ENCODE data around the gene TSHZ1.
"Not testable (repeated sequence)": the region's sequence is repeated elsewhere in the genome, so short reads cannot be mapped to it uniquely, and the experiment has no call there.

Gene TSHZ1

DNA sequence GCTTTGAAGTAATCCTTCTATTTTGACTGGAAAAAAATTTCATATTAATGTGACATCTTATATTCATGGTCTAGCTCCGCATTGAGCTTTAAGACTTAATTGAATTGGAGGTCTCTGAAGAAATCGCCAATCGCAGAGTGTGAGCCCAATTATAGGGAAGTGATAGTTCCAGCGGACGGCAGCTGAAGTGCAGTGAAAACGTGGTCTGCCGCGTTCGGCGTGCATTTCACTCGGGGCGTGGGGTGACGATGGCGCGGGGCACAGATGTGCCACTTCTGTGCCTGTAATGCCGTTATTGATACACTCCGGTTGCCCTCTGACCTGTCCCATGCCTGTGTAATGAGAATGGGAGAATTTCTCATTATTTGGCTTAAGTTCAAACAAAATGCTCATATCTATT lies 106.7 kb downstream of the TSHZ1 start:
- no peak for DNase-seq

DNA sequence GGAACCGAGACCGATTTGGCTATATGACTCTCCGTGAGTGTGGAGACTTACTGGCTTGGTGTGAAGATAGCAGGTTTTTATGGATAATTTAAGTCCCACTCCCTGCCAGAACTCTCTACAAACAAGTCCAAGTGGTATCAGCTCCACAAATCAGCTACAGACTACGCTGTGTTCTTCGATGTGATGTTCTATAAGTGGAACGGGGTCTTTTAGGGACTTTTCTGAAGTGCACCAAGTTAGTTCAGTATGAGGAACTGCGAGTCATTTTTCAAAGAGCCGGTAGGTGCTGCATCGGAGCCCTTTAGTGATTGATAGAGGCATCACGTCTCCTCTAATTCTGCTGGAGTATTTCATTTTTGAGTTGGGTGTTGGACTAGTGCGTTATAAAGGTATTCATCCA lies 107.1 kb downstream of the TSHZ1 start:
- no peak for DNase-seq

DNA sequence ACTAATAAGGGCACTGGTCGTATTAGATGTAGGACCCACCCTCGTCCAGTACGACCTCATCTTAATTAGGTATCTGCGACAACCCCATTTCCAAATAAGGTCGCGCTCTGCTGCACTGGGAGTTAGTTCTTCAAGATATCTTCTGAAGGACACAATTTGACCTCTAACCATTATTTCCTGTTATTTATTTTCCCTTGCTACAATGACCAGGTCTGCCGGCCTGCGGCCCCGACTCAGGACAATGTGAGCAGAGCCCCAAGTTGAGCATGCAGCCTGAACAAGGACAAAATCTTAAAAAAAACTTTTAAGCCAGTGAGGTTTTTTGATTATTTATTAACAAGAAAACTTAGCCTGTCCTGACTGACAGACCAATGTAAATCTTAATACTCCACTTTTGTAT lies 109.3 kb downstream of the TSHZ1 start:
- DNase-seq, result no peak

DNA sequence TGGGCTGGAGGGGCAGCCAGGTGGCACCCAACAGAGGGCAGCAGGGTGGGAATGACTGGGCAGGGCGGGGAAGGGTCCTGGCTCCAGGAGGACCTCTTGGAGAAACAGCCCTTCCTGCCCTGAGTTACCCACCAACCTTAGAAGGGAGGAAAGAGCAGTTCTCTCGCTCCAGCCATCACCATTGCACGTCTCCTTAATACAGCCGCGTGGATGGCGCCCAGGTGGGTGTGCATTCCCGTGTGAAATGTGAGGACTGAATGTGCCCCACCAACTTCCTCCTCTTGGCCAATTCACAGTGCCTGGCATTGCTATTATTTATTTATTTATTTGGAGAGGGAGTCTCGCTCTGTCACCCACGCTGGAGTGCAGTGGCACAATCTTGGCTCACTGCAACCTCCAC lies 109.9 kb downstream of the TSHZ1 start:
- no peak for DNase-seq

DNA sequence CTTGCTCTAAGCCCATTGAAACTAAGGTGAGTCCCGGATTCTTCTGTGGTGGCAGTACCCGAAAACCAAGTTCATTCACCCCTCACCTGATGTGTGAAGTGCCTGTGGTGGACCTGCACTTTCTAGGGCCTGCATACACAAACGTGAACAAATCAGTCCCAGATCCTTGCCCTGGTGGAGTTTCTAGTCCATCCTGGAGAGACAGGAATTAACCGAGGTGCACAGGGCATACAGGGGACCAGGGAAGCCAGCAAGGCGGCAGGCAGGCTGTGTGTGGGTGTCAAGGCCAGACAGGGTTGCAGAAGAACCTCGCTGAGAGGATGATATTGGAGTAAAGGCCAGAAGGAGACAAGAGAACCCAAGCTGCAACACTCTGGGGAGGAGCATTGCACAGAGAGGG lies 110.8 kb downstream of the TSHZ1 start:
- DNase-seq, result no peak

DNA sequence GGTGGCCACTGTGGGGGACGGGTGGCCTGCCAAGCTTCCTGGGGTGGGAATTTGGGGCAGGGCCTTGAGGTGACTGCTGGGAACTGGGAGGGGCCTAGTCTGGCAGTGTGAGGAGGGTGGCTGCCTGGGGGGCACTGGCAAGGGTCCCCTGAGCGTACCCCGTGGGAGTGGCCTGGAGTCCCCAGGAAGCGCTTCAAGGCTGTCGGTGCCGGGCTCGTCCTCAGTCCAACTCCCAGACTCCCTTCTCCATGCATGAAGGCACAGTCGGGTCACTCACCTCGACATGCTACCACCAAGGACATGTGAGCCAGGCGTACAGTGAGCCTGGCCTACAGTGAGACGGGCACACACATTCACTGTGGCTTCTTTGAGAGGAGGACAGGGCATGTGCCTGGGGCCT lies 111.6 kb downstream of the TSHZ1 start:
- DNase-seq, result no peak

DNA sequence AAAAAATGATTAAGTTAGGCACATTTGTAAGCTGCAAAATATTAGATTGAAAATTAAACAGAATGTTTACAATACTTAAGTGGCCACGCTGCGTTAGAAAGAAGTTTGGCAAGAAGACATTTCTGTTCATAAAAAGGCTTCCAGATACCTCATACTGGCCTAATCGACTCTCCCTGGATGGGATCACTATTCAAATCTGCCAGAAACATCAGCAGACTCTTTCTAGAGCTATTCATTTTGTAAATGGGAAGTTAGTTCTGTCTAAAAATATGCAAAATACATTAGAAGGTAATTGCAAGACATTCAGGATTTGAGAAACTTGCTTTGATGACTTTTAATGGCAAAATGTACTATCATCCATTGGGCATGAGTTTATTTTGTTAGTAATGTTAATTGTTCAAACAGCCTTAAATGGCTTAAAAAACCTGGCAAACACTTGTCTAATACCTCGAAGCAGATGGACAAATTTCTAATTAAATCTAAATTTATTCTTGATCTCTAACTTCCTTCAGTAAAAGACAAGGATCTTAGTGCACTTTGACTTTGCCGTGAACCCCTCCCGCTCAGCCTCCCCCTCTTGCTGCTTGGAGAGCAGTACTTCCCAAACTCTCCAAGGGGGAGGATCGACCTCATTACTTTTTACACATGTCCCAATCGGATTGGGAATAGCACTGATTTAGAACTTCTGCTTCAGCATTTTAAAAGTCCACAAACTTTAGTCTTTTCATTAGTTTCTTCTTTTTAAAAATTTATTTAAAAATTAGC lies 113.4 kb downstream of the TSHZ1 start:
- DNase-seq, result no peak

DNA sequence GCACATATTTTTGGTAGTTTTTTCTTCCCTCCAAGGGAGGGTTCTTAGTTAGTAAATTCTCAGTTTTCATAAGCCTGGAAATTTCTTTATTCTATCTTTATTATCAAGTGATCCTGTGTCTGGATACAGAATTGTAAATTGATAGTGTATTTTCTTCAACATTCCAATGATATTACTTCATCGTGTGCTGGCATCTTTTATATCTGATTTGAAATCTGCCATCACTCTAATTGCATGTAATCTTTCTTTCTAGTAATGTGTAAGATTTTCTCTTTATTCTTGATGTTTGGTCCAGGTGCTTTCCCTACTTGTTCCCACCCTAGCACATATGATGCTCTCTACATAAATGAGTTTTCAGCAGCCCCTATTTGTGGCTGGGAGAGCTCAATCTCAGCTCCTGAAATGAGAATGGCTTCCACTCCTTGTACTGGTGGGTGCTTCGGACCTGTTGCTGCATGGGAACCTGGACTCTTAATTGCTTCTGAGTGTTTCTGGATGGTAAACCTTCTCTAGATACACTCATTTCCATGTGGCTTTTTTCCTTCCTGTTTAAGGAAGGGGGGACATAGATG lies 114.2 kb downstream of the TSHZ1 start:
- no peak for DNase-seq

DNA sequence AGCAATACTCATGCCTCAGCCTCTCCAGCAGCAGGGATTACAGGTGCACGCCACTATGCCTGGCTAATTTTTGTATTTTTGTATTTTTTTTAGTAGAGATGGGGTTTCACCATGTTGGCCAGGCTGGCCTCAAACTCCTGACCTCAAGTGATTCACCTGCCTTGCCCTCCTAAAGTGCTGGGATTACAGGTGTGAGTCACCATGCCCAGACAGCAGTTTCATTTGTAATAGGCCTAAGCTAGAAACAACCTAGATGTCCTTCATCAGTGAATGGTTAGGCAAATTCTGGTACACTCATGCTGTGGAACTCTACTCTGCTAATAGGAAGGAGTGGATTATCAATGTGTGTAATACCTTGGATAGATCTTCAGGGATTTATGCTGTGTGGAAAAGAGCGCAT lies 119.2 kb downstream of the TSHZ1 start:
- not testable (repeated sequence) for DNase-seq

DNA sequence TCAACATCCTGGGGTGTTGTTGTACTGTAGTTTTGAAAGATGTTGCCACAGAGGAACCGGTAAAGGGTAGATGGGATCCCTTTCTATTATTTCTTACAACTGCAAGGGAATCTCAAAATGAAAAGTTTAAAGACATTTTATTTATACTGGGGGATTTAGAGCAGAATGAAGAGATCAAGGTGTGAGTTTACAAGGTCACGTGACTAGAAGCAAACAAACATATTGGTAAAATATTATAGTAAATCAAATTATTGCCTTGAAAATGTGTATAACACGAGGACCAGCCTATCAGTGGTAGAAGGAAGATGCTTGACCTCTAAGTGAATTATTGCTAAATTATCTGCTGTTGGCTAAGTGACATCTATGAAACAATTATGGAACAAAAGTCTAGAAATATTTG lies 119.7 kb downstream of the TSHZ1 start:
- no peak for DNase-seq

DNA sequence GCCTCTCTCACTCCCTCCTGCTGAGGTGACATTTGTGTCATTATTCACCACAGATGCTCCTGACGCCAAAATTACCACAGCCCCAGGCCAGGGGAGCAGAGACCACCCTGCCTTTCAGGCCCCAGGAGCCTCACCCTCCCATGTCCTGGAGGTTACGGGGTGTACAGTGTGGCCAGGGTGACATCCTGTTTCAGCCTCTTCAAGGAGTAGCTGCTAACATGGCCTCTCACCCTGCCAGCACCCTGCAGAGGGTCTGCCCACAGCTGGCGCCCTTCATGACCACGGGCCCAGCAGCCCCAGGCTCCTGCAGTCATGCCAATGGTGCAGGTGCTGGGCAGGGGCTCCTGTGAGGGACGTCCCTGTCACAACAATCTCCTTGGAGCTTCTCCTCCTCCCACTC lies 124.3 kb downstream of the TSHZ1 start:
- DNase-seq, result no peak

DNA sequence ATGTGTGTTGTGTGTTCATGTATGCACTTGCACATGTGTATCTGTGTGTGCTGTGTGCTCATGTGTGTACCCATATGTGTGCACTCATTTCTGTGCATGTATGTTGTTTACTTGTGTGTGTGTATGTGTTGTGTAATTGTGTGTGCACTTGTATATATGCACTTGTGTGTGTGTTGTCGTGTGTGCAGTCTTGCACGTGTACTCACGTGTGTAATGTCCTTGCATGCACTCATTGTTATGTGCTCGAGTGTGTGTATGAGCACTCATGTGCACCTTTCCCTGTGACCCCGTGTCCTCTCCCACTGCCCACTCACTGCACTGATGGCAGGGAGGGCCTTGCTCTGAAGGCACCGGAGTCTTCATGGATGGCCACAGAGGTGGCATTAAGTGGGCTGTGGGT lies 124.9 kb downstream of the TSHZ1 start:
- DNase-seq, result no peak

DNA sequence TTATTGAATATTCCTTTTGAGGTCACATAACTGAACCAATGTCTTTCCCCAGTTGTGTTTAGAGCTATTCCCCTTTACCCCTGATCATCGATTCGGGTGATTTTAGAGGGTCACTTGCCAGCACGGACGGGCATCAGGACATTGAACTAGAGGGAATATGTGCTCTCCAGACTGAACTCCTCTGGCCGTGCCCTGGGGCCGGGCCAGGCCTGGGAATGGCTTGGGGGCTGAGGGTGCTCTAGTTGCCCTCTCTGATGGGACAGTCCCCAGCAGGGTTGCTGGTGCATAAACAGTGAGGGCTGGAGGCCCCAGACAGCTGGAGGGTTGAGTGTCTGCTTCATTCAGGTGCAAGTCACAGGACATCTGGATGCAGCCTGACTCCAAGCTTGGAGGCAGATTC lies 126.2 kb downstream of the TSHZ1 start:
- no peak for DNase-seq

DNA sequence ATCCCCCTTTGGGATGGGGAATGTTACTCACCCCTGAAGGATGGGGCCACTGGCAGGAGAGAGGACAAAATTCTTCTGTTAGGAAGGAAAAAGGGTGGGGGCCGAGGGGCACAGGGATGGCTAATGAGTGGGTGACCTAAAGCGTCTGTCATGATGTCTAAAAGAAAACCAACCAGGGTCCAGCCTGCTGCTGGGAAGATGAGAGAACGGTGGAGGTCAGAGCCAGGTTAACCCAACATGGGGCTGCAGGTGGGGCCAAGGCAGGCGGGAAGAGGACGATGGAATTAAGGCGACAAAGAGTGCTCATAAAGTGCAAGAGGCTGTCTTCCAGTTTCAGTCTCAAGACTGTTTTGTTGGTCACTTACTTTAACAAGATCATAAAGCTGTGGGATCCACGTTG lies 126.8 kb downstream of the TSHZ1 start:
- no peak for DNase-seq

DNA sequence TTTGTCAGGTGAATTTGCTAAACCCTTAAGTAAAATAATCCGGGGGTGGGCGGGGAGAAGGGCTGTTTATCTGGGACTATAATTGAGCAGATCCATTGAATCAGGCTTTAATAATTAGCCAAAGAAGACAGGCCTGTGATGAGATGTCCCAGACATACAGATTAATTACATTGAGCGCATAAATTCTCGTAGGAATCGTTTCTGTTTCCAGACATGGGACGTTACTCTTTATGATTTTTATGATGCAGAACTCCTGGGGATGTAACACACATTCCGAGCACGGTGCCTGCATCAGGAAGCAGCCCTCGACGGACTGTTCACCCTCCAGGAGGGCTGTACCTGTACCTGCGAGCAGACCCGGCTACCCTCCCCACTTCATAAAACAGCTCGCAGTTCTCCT lies 128.0 kb downstream of the TSHZ1 start:
- no peak for DNase-seq

Measured in activated CD8-positive, alpha-beta memory T cell treated with anti-CD3 and anti-CD28 coated beads, Interleukin-2, amount 50 U/mL, for 48 hours (primary cell).